GM18909 (cell line): ENCODE results near the gene ETFBKMT.

Experiments
- ATAC-seq: cut with Tn5 transposase; IDR thresholded peaks from one replicate; pipeline ENCODE4 v1.9.1; 2021; ENCODE audit warnings: mild to moderate bottlenecking; ENCODE audit not compliant: unreplicated experiment, poor library complexity

ETFBKMT gene, protein sequence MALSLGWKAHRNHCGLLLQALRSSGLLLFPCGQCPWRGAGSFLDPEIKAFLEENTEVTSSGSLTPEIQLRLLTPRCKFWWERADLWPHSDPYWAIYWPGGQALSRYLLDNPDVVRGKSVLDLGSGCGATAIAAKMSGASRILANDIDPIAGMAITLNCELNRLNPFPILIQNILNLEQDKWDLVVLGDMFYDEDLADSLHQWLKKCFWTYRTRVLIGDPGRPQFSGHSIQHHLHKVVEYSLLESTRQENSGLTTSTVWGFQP

DNA sequence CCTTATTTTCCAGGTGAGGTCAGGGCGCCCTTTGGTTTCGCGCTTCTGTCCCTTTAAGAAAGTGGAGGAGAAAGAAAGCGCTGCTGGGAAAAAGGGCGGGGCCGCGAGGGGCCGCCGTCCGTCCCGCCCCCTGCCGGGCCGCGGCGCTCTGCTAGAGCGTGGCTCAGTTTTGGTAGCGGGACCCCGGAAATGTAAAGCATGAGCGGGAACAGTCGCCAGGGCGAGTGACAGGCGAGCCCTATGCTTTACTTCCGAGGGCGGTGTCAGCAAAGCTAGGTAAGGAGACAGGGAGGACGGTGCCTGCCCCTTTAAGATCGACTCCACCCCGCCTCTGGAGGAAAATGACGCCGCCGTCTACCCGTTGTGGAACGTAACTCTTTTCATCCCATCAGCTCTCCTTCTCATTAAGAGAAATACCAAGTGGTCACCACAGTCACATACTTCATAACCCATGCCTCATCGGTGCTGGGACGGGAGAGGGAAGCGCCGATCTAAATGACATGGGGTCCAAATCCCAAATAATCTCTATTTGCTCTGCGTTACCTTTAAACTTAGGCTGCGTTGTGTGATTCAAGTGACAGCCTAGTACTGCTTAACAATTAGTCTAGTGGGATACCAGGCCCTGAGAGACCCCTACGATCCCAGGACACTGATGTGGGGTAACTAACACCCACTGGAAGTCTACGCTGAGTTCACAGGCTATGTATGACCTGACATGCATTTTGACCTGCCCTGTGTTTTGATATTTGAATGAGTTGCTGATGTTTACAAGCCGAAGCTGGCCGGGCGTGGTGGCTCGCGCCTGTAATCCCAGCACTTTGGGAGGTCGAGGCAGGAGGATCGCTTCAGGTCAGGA is at the start of gene ETFBKMT:
Gene ETFBKMT, plus strand, starts transcription at position 602 of the 856 bp plus-strand sequence. CDS start 2,266 bp downstream, outside the sequence.
- ATAC-seq, result peak; percentile 100

DNA sequence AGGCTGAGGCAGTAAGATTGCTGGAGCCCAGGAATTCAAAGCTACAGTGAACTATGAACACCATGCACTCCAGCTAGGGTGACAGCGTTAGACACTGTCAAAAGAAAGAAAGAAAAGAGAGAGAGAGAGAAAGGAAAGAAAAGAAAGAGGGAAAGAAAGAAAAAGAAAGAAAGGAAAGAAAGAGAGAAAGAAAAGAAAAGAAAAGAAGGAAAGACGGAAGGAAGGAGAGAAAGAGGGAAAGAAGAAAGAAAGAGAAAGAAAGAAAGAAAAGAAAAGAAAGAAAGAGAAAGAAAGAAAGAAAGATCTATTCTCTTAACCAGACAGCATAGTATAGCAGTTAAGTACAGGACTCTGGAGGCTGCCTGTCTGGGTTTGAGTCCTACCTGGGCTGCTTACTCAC is 46.7 kb upstream of the ETFBKMT start:
- ATAC-seq, result no peak

DNA sequence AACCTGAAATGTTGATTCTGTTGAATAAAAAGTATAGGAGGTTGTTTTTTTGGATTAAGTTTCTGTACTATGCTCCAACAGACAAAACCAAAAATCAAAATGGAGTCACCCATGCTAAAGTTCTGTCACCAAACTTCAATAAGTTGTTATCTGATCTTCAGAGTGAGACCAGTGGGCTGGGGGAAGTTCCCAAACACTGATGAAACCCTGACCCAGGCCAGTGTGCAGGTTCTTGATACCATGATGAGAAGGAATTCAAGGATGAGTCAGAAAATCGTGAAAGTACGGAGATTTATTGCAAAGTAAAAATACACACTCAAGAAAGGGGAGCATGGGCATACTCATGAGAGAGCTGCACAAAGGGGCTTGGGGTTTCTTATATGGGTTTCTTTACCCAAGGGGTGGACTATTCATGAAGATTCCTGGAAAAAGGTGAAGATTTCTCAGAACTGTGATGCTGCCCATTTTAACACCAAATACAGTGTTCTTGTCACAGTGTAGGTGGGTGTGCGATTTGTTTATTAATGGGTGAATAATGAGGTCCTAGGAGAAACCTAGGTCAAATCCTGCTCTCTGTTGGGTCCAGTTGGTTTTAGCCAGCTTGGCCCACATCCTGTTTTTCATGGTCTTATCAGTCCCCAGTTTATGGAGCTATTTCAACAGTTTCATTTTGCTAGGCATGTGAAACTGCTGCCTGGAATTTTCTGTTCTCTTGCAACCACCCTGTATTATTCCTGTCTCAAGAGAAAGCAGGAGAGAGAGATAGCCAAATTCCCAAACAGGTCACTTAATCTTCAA is 41.1 kb upstream of the ETFBKMT start:
- ATAC-seq, result no peak

DNA sequence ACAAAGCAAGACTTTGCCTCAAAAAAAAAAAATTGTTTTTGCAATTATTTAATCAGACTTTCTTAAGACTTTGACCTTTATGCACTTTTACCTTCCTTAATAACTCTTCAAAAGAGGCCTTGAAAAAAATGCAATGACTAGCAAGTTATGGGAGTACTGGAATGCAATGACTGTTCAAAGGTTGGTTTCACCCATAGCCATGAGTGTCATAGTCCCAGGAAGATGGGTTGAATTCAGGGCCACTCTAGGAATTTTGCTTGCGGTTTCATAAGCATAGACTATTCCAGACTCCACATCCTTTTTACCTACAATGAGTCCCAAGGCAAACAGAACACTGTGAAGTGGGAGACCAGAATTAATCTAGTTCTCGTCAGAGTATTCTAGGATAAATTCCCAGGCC is 39.2 kb upstream of the ETFBKMT start:
- no peak for ATAC-seq

DNA sequence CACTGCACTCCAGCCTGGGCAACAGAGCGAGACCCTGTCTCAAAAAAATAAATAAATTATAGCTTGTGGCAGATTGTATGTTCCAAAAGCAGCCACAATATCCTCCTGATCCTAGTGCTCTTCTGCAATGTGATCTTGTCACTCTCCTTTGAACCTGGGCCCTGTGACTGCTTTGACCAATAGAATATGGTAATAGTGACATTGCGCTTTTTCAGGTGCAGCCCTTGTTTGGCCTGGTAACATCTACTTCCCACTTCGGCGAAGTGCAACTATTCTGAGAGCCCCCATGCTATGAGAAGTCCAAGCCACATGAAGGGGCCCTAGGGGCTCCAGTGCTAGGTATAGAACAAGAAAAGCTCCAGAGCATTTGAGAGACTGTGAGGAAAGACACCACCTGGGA is 37.5 kb upstream of the ETFBKMT start:
- no peak for ATAC-seq

DNA sequence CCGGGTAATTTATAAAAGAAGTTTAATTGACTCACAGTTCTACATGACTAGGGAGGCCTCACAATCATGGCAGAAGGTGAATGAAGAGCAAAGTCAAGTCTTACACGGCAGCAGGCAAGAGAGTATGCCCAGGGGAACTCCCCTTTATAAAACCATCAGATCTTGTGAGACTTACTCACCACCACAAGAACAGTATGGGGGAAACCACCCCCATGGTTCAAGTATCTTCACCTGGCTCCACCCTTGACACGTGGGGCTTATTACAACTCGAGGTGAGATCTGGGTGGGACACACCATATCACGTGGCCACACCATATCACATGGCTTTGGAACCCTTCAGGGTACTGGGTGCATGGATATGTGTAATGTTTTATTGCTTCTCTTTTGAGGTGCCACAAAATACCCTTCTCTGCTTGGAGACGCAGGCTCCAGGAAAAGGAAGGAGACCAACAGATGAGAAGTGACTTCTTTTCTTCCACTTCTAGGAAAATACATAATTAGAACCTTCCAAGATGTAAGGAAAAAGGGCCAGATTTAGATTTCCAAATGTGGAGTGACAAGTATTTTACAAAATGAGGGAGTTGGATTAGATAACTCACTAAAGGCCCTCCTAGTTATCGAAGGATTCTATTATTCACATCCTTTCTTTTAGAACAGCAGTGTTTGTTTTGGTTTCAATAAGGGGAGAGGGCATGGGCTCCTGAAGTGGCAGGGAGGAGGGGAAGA is 33.1 kb upstream of the ETFBKMT start:
- ATAC-seq, result no peak

DNA sequence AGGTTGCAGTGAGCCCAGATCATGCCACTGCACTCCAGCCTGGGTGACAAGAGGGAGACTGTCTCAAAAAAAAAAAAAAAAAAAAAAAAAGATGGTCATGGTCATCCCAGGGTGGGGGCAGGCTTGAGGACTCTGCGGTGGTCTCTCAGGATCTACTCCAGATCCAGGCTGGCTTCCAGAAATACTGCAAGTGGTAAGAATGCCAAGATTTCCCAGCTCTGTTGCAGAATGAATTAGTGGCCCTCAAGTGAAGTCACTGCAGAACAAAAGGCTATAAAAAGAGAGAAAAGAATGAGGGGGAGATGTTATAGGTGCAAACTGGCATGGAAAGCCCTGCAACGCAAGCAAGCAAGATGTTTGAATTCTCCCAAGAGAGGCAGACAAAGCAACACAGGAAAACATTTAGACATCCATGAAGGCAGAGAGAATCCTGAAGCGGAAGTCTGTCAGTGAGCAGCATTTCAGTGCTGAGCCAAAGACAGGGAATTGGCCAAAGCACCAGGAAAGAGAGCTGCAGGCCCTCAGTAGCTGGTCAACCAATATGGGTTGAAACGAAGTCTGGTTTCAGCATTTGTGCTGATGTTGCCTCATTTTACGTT is 31.9 kb upstream of the ETFBKMT start:
- ATAC-seq, result no peak

DNA sequence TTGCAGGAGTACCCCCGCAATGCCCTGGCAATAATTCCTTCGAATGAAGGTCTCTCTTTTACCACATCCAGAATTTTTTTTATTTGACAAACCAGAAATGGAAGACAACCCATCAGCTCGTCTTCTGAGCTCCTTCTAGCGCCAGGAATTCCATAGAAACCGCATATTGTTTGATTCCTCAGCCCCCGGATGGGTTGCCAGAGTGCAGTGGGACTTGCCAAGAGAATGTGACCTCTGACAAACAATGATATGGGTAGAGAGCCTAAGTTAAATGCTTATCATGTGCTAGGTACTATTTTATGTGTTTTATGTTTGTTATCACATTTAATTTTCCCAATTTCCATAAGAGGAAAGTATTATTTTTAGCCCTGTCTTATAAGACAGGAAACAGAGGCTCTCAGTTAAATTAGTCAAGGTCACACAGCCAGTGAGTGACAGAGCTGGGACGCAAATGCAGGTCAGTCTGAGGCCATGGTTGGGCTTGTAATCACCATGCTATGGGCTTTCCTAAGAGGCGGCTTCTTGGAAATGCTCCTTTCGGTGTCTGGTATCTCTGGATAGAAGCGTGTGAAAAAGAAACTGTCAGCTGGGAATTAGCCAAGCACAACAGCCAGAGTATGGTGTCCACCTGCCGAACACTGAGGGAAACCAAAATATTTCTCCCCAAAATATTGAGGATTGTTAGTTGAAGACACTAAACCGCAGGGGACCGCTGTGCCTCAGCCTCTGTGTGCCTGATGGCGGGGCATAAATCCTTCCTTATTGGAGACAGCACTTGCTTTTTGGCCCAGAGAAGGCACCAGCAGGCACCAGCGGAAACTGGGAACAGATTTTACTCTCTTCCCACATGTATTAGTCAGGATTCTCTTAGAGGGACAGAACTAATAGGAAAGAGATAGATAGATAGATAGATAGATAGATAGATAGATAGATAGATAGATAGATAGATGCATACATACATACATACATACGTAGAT is 29.4 kb upstream of the ETFBKMT start:
- ATAC-seq, result no peak

DNA sequence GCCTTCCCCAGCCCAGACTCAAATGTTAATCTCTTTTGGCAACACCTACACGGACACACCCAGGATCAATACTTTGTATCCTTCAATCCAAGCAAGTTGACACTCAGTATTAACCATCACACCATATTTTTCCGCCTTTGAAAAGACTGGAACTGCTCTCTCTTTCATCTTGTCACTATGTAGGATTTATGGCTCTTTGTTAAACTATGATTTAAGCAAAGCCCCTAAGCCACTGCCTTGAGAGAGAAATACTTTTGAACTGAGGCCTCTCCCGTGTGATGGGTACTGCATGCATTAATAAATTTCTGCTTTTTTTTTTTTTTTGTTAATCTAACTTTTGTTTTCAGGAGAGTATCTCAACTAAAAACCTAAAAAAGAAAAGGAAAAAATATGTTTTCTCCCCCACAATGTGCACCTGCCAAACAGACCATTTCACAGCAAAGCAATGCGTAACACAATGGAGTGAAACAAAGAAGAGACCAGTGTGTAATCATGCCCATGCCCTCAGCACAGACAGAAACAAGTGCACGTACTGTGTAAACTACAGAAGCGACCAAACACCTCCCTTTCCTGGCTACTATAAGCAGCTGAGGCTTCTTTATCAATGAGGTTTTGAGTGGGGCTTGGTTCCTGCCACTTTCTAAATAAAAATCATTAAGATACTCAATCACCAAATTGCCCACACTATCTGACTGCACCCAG is 28.3 kb upstream of the ETFBKMT start:
- ATAC-seq, result no peak

DNA sequence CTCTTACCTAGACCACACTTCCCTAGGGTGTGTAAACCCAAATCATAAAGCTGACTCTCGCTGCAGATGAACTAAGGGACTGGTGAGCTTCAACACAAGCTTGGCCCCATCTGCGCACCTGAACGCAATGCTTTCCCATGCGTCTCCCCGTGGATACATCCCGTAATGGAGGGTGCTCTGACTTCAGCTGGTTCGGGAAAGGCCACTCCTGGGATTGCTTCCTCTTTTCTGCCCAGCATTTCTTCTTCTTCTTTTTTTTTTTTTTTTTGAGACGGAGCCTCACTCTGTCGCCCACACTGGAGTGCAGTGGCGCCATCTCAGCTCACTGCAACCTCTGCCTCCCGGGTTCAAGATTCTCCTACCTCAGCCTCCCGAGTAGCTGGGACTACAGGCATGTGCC is 27.7 kb upstream of the ETFBKMT start:
- no peak for ATAC-seq

DNA sequence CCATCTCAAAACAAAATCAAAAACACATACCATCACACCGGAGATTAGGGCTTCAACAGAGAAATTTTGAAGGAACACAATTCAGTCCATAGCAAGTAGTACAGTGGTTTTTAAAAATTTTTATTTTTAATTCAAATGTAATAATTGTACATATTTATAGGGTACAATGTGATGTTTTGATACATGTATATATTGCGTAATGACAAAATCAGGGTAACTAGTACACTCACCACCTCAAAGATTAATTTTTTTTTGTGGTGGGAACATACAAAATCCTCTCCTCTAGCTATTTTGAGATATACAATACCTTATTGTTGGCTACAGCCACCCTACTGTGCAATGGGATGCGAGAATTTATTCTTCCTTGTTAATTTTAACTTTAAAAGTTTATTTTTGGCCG is 26.0 kb upstream of the ETFBKMT start:
- no peak for ATAC-seq

DNA sequence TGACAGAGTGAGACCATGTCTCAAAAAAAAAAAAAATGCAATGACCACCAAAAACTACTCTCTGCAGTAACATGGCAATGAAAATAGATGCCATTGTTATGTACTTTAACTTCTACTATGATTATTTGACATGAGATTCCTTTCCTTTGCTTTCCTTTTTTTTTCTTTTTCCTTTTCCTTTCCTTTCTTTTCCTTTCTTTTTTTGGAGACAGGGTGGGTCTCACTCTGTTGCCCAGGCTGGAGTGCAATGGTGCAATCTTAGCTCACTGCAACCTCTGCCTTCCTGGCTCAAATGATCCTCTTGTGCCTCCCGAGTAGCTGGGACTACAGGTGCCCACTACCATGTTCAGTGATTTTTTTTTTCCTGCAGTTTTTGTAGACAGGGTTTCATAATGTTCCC is 24.9 kb upstream of the ETFBKMT start:
- ATAC-seq, result no peak

DNA sequence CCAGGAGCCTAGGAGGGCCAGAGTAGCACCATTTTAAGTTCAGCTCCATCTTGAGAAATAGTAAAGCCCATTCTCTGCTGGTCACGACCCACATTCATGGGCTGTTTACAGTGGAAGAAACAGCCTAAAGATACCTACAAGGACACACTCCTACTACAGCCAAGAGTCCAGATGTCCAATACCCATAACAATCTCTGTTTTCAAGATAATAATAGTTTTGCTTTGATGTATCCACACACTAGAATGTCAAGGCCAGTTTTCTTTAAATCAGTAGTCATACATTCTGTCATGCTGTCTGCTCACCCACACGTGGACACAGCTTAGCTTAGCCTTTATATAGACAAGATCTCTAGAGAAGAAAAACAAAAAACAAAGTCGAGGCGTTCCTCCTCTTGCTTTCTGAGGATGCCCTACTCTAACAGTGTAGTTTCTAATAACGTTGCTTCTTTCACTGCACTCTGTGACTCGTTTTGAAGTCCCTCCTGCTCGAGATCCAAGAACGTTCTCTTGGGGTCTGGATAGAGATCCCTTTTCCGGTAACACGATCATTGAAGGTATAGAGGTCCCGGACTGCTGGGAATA is 17.9 kb upstream of the ETFBKMT start:
- no peak for ATAC-seq

DNA sequence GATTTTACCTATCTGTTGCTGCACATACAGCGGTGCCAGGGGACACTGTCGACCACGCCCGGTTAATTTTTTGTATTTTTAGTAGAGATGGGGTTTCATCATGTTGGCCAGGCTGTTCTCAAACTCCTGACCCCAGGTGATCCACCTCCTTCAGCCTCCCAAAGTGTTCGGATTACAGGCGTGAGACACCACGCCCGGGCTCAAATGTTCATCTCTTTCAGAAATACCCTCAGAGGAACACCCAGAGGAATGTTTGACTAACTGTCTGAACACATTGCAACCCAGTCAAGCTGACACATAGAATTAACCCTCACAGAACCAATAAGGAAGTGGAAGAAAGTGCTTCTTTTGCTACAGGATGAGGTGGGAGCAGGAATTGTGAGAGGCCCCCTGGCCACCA is 15.0 kb upstream of the ETFBKMT start:
- no peak for ATAC-seq

DNA sequence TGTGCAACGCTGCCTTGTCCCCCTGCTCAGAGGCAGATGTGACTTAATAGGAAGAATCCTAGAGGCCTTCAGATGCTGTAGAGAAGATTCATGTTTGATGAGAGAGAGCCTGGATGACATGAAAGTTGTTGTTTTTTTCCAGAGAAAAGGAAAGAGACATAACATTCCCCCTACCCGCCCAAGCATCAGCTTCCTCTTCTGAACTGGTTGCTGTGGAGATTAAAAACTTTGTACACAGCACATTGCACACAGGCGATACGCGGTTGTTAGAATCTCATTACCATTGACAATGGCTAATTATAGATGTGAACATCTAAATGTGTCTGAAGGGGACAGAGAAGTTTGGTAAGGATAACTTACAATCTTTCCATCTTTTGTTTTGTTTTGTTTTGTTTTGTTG is 13.6 kb upstream of the ETFBKMT start:
- ATAC-seq, result no peak

DNA sequence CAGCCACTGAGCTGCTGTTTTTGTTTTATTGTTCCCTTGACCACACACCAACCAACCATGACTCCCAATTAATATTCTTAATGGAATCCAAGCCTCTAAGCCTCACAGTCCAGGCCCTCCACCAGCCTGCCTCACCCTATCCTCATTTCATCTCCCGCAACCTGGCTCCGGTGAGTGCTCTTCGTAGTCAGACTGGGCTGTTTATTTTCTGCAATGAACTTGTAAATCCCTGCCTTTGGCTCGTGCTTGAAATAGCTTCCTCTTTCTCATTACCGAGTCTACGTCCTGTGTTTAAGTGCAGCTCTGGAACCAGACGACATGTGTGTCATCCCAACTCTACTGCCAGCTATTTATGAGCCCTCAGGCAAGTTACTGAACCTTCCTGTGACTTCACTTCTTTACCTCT is 12.4 kb upstream of the ETFBKMT start:
- no peak for ATAC-seq

DNA sequence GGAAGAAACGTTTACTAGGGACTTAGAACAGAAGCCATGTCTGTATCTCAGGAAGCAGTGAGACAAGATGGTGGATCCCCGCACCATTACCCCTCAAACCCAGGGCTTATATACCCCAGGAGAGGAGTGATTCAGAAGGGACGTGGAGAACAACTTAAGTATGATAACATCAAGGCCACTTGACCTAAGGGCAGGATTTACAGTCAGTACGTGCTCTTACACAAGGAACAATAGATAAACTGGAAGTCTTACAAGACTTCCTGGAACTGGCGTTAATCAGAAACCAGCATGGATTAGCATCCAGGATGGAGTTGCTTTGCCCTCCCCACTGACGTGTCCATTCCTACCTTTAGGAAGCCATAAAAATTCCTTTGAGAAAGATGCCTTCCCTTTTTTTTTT is 8.6 kb upstream of the ETFBKMT start:
- no peak for ATAC-seq
